PC-3 (cell line): Measurements from ENCODE around the gene RNF125. TPM values are rescaled to one million over a fixed set of nuclear protein-coding genes. Genes with fewer than 3 reads are reported as not detected.

Experiments
- ATAC-seq: fragments of 200-7000 bp; cut with Tn5 transposase; 2 replicates; pipeline ENCODE4 v1.9.1; 2020; ENCODE audit warnings: mild to moderate bottlenecking, moderate library complexity
- BruUV-seq: library from RNA; stranded (reverse); fragments of 400-500 nt; replicated peaks from 2 replicates; lab custom pipeline; 2021; lab: Mats Ljungman, UMichigan
- CTCF ChIA-PET: fragments of 300-600 bp; sonication (Branson Sonifier 250); formaldehyde crosslinking; loops from one replicate; lab custom pipeline; 2022; ENCODE audit warnings: antibody characterized with exemption; lab: Charles Lee
- POLR2A ChIA-PET: fragments of 300-600 bp; sonication (Branson Sonifier 250); formaldehyde crosslinking; loops from one replicate; lab custom pipeline; 2022; ENCODE audit warnings: antibody characterized with exemption; ENCODE audit not compliant: unreplicated experiment; lab: Charles Lee
- DNase-seq: peaks from one replicate; pipeline ENCODE4 v3.0.0-alpha.2; 2015
- H2AFZ ChIP-seq: fragments of 300-600 bp; sonication (generic); 2 replicates; pipeline ENCODE4 v1.6.0; 2016; ENCODE audit warnings: antibody characterized with exemption, low read length
- H3F3A ChIP-seq: fragments of 300-600 bp; sonication (generic); one replicate; pipeline ENCODE4 v1.6.0; 2017; ENCODE audit warnings: antibody characterized with exemption, low read length, control low read depth, mild to moderate bottlenecking; ENCODE audit not compliant: unreplicated experiment
- H3K27ac ChIP-seq: fragments of 300-600 bp; sonication (generic); 2 replicates; pipeline ENCODE4 v1.5.1; 2016; ENCODE audit warnings: mild to moderate bottlenecking, low read length
- H3K27me3 ChIP-seq: fragments of 300-600 bp; sonication (generic); 2 replicates; pipeline ENCODE4 v1.6.1; 2016; ENCODE audit warnings: low read length, mixed read lengths
- H3K36me3 ChIP-seq: fragments of 300-600 bp; sonication (generic); 2 replicates; pipeline ENCODE4 v1.6.1; 2016; ENCODE audit warnings: low read depth, mixed run types, low read length, mixed read lengths
- H3K4me1 ChIP-seq: fragments of 300-600 bp; sonication (generic); 2 replicates; pipeline ENCODE4 v1.5.1; 2016; ENCODE audit warnings: low read length; ENCODE audit not compliant: insufficient read depth
- H3K4me2 ChIP-seq: fragments of 300-600 bp; sonication (generic); 2 replicates; pipeline ENCODE4 v1.6.0; 2016; ENCODE audit warnings: low read length
- H3K4me3 ChIP-seq: fragments of 300-600 bp; sonication (generic); 2 replicates; pipeline ENCODE4 v1.5.1; 2016; ENCODE audit warnings: mild to moderate bottlenecking, low read length, mixed read lengths
- H3K79me2 ChIP-seq: fragments of 300-600 bp; sonication (generic); 2 replicates; pipeline ENCODE4 v1.6.1; 2017; ENCODE audit warnings: low read length, mixed read lengths
- H3K9ac ChIP-seq: fragments of 300-600 bp; sonication (generic); 2 replicates; pipeline ENCODE4 v1.6.0; 2016; ENCODE audit warnings: mild to moderate bottlenecking, low read length
- H3K9me2 ChIP-seq: fragments of 300-600 bp; sonication (generic); replicated peaks from 2 replicates; pipeline ENCODE4 v1.6.1; 2016; ENCODE audit warnings: mixed run types, low read length, mixed read lengths
- H3K9me3 ChIP-seq: fragments of 300-600 bp; sonication (generic); 2 replicates; pipeline ENCODE4 v1.6.1; 2016; ENCODE audit warnings: low read length, mixed read lengths
- H4K20me1 ChIP-seq: fragments of 300-600 bp; sonication (generic); 2 replicates; pipeline ENCODE4 v1.6.1; 2016; ENCODE audit warnings: low read length, mixed read lengths
- CTCF ChIP-seq: fragments of 300-600 bp; sonication (generic); conservative IDR thresholded peaks from 2 replicates; pipeline ENCODE4 v1.5.1; 2017; ENCODE audit warnings: antibody characterized with exemption, low read depth, mild to moderate bottlenecking, low read length
- EZH2 ChIP-seq: fragments of 300-600 bp; sonication (generic); IDR thresholded peaks from one replicate; pipeline ENCODE4 v1.6.1; 2017; ENCODE audit warnings: antibody characterized with exemption, mild to moderate bottlenecking, low read length; ENCODE audit not compliant: unreplicated experiment
- EZH2phosphoT487 ChIP-seq: fragments of 300-600 bp; sonication (generic); IDR thresholded peaks from 2 replicates; pipeline ENCODE4 v1.6.1; 2018; ENCODE audit warnings: mild to moderate bottlenecking, antibody characterized with exemption, low read length, borderline replicate concordance
- intact Hi-C: fragments of 100-400 bp; cut with micrococcal nuclease; formaldehyde crosslinking; loops from 2 replicates; pipeline ENCODE4 v1.9.0; 2023
- total RNA-seq: library from RNA; depleted of rRNA; stranded (reverse); fragments of >200 nt; gene quantifications from 2 replicates; pipeline ENCODE4 v1.2.3, GENCODE V29; 2014; rRNA removed

Gene RNF125
- total RNA-seq, 1 experiment from 2014 or later: 1.1 TPM

GRCh38 chr18:32114293-32114942 lies 95.8 kb downstream of the RNF125 start:
- Histone ChIP-seq H3K9me2 (no peaks in the 10 kb centered on the region), H3K27me3 (no peaks in the 10 kb centered on the region), H3K4me3 (no peak overlapping the region), H2AFZ (no peak overlapping the region), H3K79me2 (peaks cover 10% of the 10 kb centered on the region; the same call in 1 of the 2 replicates), H3K27ac (no peak overlapping the region), H3K36me3 (no peaks in the 10 kb centered on the region), H3K4me1 (no peaks in the 10 kb centered on the region), H3K4me2 (no peak overlapping the region), H4K20me1 (no peaks in the 10 kb centered on the region), H3K9ac (no peak overlapping the region), H3K9me3 (no peaks in the 10 kb centered on the region), H3F3A (no peaks in the 10 kb centered on the region)
- BruUV-seq: no TSS peak
- ChIA-PET POLR2A (no interaction called here), CTCF (no interaction called here)
- ATAC-seq (no peak), DNase-seq (no peak)
- intact Hi-C loops: no loop called here
- TF ChIP-seq EZH2phosphoT487 (no peak), CTCF (no peak), EZH2 (no peak)

GRCh38 chr18:32122039-32122438 lies 103.4 kb downstream of the RNF125 start:
- intact Hi-C loops: no loop called here
- H3K9me3 ChIP-seq: no peaks in the 10 kb centered on the region
- H3K36me3 ChIP-seq: no peaks in the 10 kb centered on the region; the same call in 1 of the 2 replicates
- no peak overlapping the region for H3K27ac ChIP-seq
- H3K9me2 ChIP-seq: no peaks in the 10 kb centered on the region
- TF ChIP-seq EZH2phosphoT487 (no peak), EZH2 (no peak), CTCF (no peak)
- H2AFZ ChIP-seq: no peak overlapping the region
- H3K79me2 ChIP-seq: no peaks in the 10 kb centered on the region
- ChIA-PET POLR2A (no interaction called here), CTCF (no interaction called here)
- no peaks in the 10 kb centered on the region for H3K27me3 ChIP-seq
- H3K4me2 ChIP-seq: no peak overlapping the region
- no peaks in the 10 kb centered on the region for H3F3A ChIP-seq
- H3K4me3 ChIP-seq: no peak overlapping the region
- H3K4me1 ChIP-seq: no peaks in the 10 kb centered on the region
- no peak overlapping the region for H3K9ac ChIP-seq
- BruUV-seq: no TSS peak
- H4K20me1 ChIP-seq: no peaks in the 10 kb centered on the region
- ATAC-seq (no peak), DNase-seq (no peak)

Other genes starting within 250 kb of the RNF125 start
- 10.2 and 14.7 TPM in 2 replicates for gene TRAPPC8, start 75.7 kb upstream of the RNF125 start, total RNA-seq
- 4.9 and 15.3 TPM in 2 replicates for gene RNF138, start 73.0 kb downstream of the RNF125 start, total RNA-seq
- not detected in 2 replicates for gene MEP1B, start 171.2 kb downstream of the RNF125 start, total RNA-seq